Astrocyte (in vitro differentiated cells and primary cell): ENCODE data around the gene RNASE12.

Experiments
- EZH2 ChIP-seq: IDR thresholded peaks from 2 replicates; pipeline ENCODE4 v1.6.1; 2012; ENCODE audit warnings: mild to moderate bottlenecking, low read length, inconsistent platforms; ENCODE audit not compliant: insufficient read depth
- TF ChIP-seq, protein P1 (sequence below): IDR thresholded peaks from 2 replicates; pipeline ENCODE4 v1.5.1; 2011; ENCODE audit warnings: low read depth, mild to moderate bottlenecking, inconsistent platforms, low read length, moderate library complexity; ENCODE audit not compliant: insufficient read depth

DNA sequence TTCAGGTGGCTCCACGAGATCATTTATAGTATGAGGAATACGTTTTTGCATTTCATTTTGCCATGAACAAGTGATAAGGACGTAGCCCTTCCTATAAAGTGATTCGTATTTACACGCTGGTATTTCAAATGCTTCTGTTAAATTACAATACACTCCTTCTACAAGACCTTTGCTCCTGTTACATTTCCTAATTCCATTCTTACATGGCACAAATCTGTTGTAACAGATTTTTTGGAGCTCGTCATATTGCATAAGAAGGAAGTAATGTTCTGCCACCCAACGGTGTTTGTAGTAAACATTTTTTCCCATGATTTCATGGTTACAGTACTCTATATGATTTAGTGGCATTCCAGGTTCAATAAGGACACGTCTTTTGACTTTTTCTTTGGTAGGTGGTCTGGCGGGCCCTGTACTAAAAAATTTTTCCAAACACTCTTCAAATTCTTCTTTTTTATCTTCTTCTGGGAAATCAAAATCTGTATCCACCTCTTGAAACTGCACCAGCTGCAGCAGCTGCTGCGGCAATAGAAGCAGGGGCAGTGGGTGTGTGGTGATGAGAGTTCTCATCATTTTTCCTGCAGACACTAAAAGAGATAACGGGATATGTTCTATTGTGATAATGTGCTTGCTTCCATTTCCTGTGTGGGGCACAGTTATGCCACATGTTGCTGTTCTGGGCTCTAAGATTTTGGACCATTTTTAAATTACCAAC is 34.5 kb downstream of the RNASE12 start:
- TF ChIP-seq, protein P1, sequence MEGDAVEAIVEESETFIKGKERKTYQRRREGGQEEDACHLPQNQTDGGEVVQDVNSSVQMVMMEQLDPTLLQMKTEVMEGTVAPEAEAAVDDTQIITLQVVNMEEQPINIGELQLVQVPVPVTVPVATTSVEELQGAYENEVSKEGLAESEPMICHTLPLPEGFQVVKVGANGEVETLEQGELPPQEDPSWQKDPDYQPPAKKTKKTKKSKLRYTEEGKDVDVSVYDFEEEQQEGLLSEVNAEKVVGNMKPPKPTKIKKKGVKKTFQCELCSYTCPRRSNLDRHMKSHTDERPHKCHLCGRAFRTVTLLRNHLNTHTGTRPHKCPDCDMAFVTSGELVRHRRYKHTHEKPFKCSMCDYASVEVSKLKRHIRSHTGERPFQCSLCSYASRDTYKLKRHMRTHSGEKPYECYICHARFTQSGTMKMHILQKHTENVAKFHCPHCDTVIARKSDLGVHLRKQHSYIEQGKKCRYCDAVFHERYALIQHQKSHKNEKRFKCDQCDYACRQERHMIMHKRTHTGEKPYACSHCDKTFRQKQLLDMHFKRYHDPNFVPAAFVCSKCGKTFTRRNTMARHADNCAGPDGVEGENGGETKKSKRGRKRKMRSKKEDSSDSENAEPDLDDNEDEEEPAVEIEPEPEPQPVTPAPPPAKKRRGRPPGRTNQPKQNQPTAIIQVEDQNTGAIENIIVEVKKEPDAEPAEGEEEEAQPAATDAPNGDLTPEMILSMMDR = no peak
- no peak for TF ChIP-seq EZH2
